ENCODE data around the gene CHI3L1. TPM values are rescaled to one million over a fixed set of nuclear protein-coding genes. Genes with fewer than 3 reads are reported as not detected.

CHI3L1 gene
- total and polyA plus RNA-seq, 10 of the 15 experiments (the other 5 are each of a cell fraction or from before 2014, with no cell fraction given) = 0.10 to 1.7 (median 0.39) TPM

- 30% methylated on average over 8 of the region's 8 CpGs for WGBS (ENCODE audit: insufficient coverage, insufficient replicate concordance, low lambda C conversion rate, missing lambda C conversion rate)
- Histone ChIP-seq H3K27ac (ENCODE audit: control insufficient read depth, insufficient read depth) (no peak overlapping the region), H3K9me3 (replicated peaks; ENCODE audit: control insufficient read depth, insufficient read depth, low read length) (no peaks in the 10 kb centered on the region), H3K9ac (ENCODE audit: control insufficient read depth, insufficient read depth, low read length) (no peak overlapping the region), H3K4me1 (ENCODE audit: control insufficient read depth, insufficient read depth, low read length) (no peaks in the 10 kb centered on the region), H4K20me1 (ENCODE audit: control insufficient read depth, insufficient read depth) (no peaks in the 10 kb centered on the region), H3K36me3 (ENCODE audit: control insufficient read depth in 2 of 2, insufficient read depth in 2 of 2, low read length in 1 of 2) (no peaks in the 10 kb centered on the region), H3K27me3 (replicated peaks in 1 of 2; ENCODE audit: control insufficient read depth in 2 of 2, insufficient read depth in 2 of 2, low read length in 1 of 2) (peaks cover 0 to 2% of the 10 kb centered on the region in 2 experiments; a peak in 2 of 4 replicates), H3K4me3 (no peak overlapping the region), H3K4me2 (ENCODE audit: control insufficient read depth, insufficient read depth) (no peak overlapping the region), H2AFZ (ENCODE audit: control insufficient read depth, low read depth, low read length) (no peak overlapping the region), H3K79me2 (ENCODE audit: control insufficient read depth, insufficient read depth, low read length) (no peaks in the 10 kb centered on the region)
- ATAC-seq (no peak), FAIRE-seq (no peak), DNase-seq (ENCODE audit: low read depth, low spot score) (no peak)
- ChIA-PET SMC1A (ENCODE audit: uncharacterized antibody, unreplicated experiment) (no interaction called here), RAD21 (ENCODE audit: unreplicated experiment) (interaction anchor here (1.3 kb wide), 1 partner anchor 102 kb away, joined by 6 read pairs; no protein-coding TSS in a partner anchor), POLR2A (no interaction called here), CTCF (interaction anchor here (6.1 to 8.5 kb wide), 3 partner anchors 49 to 179 kb away, joined by 73 to 114 read pairs (median 105); no protein-coding TSS in a partner anchor)
- in situ Hi-C loops (cut with MboI) (loop anchor here (5.0 kb wide), 1 partner anchor 183 kb away; no protein-coding TSS in a partner anchor), intact Hi-C loops (cut with micrococcal nuclease; ENCODE audit: unreplicated experiment) (no loop called here)
- BruUV-seq (replicated peaks) = no TSS peak
- no peak for TF ChIP-seq CBX5 (IDR thresholded peaks at IDR 0.05; ENCODE audit: low read depth)
- peak; percentile 83 for TF ChIP-seq REST (IDR thresholded peaks at IDR 0.05; ENCODE audit: low read depth, low read length)
These were observed 33.4 kb upstream of the CHI3L1 start for GRCh38 chr1:203219934-203220333.

- no peak overlapping the region for H3K4me3 ChIP-seq
- in situ Hi-C loops (cut with MboI) (loop anchor here (5.0 kb wide), 1 partner anchor 182 kb away; no protein-coding TSS in a partner anchor), intact Hi-C loops (cut with micrococcal nuclease; ENCODE audit: unreplicated experiment) (no loop called here)
- BruUV-seq (replicated peaks) = no TSS peak
- H3K4me1 ChIP-seq (ENCODE audit: control insufficient read depth, insufficient read depth, low read length) = no peaks in the 10 kb centered on the region
- no peaks in the 10 kb centered on the region for H3K9me3 ChIP-seq (replicated peaks; ENCODE audit: control insufficient read depth, insufficient read depth, low read length)
- peaks cover 0 to 2% of the 10 kb centered on the region in 2 experiments; a peak in 2 of 4 replicates for H3K27me3 ChIP-seq (replicated peaks in 1 of 2; ENCODE audit: control insufficient read depth in 2 of 2, insufficient read depth in 2 of 2, low read length in 1 of 2)
- ChIA-PET SMC1A (ENCODE audit: uncharacterized antibody, unreplicated experiment) (interaction anchor here (0.6 to 1.2 kb wide), 4 partner anchors 17 to 180 kb away, joined by 3 read pairs; no protein-coding TSS in a partner anchor), POLR2A (no interaction called here), RAD21 (ENCODE audit: unreplicated experiment) (no interaction called here), CTCF (interaction anchor here (0.9 to 8.5 kb wide), 6 partner anchors 18 to 178 kb away, joined by 3 to 114 read pairs (median 40); no protein-coding TSS in a partner anchor)
- no peak for DNase-seq (ENCODE audit: low read depth, low spot score)
- no peaks in the 10 kb centered on the region for H4K20me1 ChIP-seq (ENCODE audit: control insufficient read depth, insufficient read depth)
- no peaks in the 10 kb centered on the region for H3K36me3 ChIP-seq (ENCODE audit: control insufficient read depth in 2 of 2, insufficient read depth in 2 of 2, low read length in 1 of 2)
- H3K79me2 ChIP-seq (ENCODE audit: control insufficient read depth, insufficient read depth, low read length) = no peaks in the 10 kb centered on the region
- no peak overlapping the region for H3K9ac ChIP-seq (ENCODE audit: control insufficient read depth, insufficient read depth, low read length)
- no peak for FAIRE-seq
- 0% methylated on average over 1 of the region's 1 CpG for WGBS (ENCODE audit: insufficient coverage, insufficient replicate concordance, low lambda C conversion rate, missing lambda C conversion rate)
- no peak for ATAC-seq
- no peak overlapping the region for H3K4me2 ChIP-seq (ENCODE audit: control insufficient read depth, insufficient read depth)
- H2AFZ ChIP-seq (ENCODE audit: control insufficient read depth, low read depth, low read length) = no peak overlapping the region
- no peak overlapping the region for H3K27ac ChIP-seq (ENCODE audit: control insufficient read depth, insufficient read depth)
- TF ChIP-seq HDGF (IDR thresholded peaks at IDR 0.05) = no peak
- no peak for TF ChIP-seq MYC (IDR thresholded peaks at IDR 0.05; ENCODE audit: insufficient read depth, insufficient read length, insufficient replicate concordance, low read length, severe bottlenecking)
- no peak for TF ChIP-seq FOS (IDR thresholded peaks at IDR 0.05; ENCODE audit: borderline replicate concordance, extremely low read depth, insufficient read length)
- TF ChIP-seq, protein P1, sequence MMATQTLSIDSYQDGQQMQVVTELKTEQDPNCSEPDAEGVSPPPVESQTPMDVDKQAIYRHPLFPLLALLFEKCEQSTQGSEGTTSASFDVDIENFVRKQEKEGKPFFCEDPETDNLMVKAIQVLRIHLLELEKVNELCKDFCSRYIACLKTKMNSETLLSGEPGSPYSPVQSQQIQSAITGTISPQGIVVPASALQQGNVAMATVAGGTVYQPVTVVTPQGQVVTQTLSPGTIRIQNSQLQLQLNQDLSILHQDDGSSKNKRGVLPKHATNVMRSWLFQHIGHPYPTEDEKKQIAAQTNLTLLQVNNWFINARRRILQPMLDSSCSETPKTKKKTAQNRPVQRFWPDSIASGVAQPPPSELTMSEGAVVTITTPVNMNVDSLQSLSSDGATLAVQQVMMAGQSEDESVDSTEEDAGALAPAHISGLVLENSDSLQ (IDR thresholded peaks at IDR 0.05) = no peak
- no peak for TF ChIP-seq RB1 (IDR thresholded peaks at IDR 0.05; ENCODE audit: borderline replicate concordance)
- TF ChIP-seq E4F1 (IDR thresholded peaks at IDR 0.05; ENCODE audit: borderline replicate concordance, partially characterized antibody) = no peak
- no peak for TF ChIP-seq MAX (IDR thresholded peaks at IDR 0.05; ENCODE audit: low read depth, low read length)
These were observed 32.7 kb upstream of the CHI3L1 start for GRCh38 chr1:203219171-203219570.

Measured in GM12878 (cell line).